ENCODE data around the gene KYAT1. TPM values are rescaled to one million over a fixed set of nuclear protein-coding genes. Genes with fewer than 3 reads are reported as not detected.

KYAT1 gene
- total and polyA plus RNA-seq, 8 donors = 1.1 to 5.2 (median 1.8) TPM

GRCh38 chr9:128901379-128901778 lies 19.6 kb upstream of the KYAT1 start:
- FAIRE-seq = no peak
- 92 to 95% methylated on average over 7 of the region's 7 CpGs for WGBS, 2 donors
- no peak for TF ChIP-seq CTCF (IDR thresholded peaks at IDR 0.05)
- H3K4me1 ChIP-seq = peaks cover 0 to 5% (median 0%) of the 10 kb centered on the region in 3 donors
- H3K4me3 ChIP-seq = no peak overlapping the region
- no peak for DNase-seq
- no peaks in the 10 kb centered on the region for H3K27me3 ChIP-seq
- no peaks in the 10 kb centered on the region for H3K36me3 ChIP-seq
- ATAC-seq = no peak
- no peaks in the 10 kb centered on the region for H3K9me3 ChIP-seq
- intact Hi-C loops (cut with DNase I) = no loop called here
- no peak overlapping the region for H3K27ac ChIP-seq

GRCh38 chr9:128899566-128900322 lies 18.0 kb upstream of the KYAT1 start:
- 80% methylated on average over 8 of the region's 8 CpGs for WGBS, 2 donors
- peak in 2 of 4 donors; percentile 20 to 48 for ATAC-seq
- TF ChIP-seq CTCF (IDR thresholded peaks at IDR 0.05) = no peak
- intact Hi-C loops (cut with DNase I) = no loop called here
- FAIRE-seq = no peak
- no peak overlapping the region for H3K27ac ChIP-seq
- DNase-seq = peak in 1 of 6 donors; percentile 33
- H3K27me3 ChIP-seq = no peaks in the 10 kb centered on the region
- no peaks in the 10 kb centered on the region for H3K36me3 ChIP-seq
- H3K4me1 ChIP-seq = peaks cover 0 to 5% (median 0%) of the 10 kb centered on the region in 3 donors
- no peaks in the 10 kb centered on the region for H3K9me3 ChIP-seq
- no peak overlapping the region for H3K4me3 ChIP-seq

GRCh38 chr9:128898845-128899565 lies 17.3 kb upstream of the KYAT1 start:
- no peak for TF ChIP-seq CTCF (IDR thresholded peaks at IDR 0.05)
- no peaks in the 10 kb centered on the region for H3K27me3 ChIP-seq
- peak overlapping the region in 1 of 4 donors; percentile 17 for H3K27ac ChIP-seq
- DNase-seq = peak in 1 of 6 donors; percentile 50
- H3K4me1 ChIP-seq = peaks cover 0 to 5% (median 0%) of the 10 kb centered on the region in 3 donors
- no peaks in the 10 kb centered on the region for H3K36me3 ChIP-seq
- no peak for ATAC-seq
- WGBS, 2 donors = 87 to 88% methylated on average over 18 of the region's 18 CpGs
- no peak overlapping the region for H3K4me3 ChIP-seq
- no peaks in the 10 kb centered on the region for H3K9me3 ChIP-seq
- no peak for FAIRE-seq
- intact Hi-C loops (cut with DNase I) = no loop called here

- DNase-seq (no peak), FAIRE-seq (no peak), ATAC-seq (peak in 3 of 4 donors; percentile 27 to 32 (median 32))
- no peaks in the 10 kb centered on the region for H3K36me3 ChIP-seq
- no peaks in the 10 kb centered on the region for H3K27me3 ChIP-seq
- no peak overlapping the region for H3K4me3 ChIP-seq
- peaks cover 0 to 5% (median under 1%) of the 10 kb centered on the region in 3 donors for H3K4me1 ChIP-seq
- H3K27ac ChIP-seq = peak overlapping the region in 1 of 4 donors; percentile 17
- no peaks in the 10 kb centered on the region for H3K9me3 ChIP-seq
- TF ChIP-seq CTCF (IDR thresholded peaks at IDR 0.05) = no peak
- intact Hi-C loops (cut with DNase I) = no loop called here
- WGBS, 2 donors = 79 to 82% methylated on average over 5 of the region's 5 CpGs
These were observed 16.6 kb upstream of the KYAT1 start for GRCh38 chr9:128898382-128898781.

Measured in pancreas (tissue), 10 donors.